Measurements from ENCODE around the gene FBXO27.

FBXO27 gene

GRCh38 chr19:39053276-39054090 is 21.1 kb upstream of the FBXO27 start:
- TF ChIP-seq NFRKB (IDR thresholded peaks at IDR 0.05) (no peak), PKNOX1 (IDR thresholded peaks at IDR 0.05) (no peak), CTBP1 (IDR thresholded peaks at IDR 0.05; ENCODE audit: borderline replicate concordance) (no peak), L3MBTL2 (conservative IDR thresholded peaks at IDR 0.05) (no peak)
- ChIA-PET POLR2A (no interaction called here), CTCF (no interaction called here)
- DNase-seq (ENCODE audit: extremely low spot score) = no peak

GRCh38 chr19:39052846-39053245 is 20.5 kb upstream of the FBXO27 start:
- ChIA-PET CTCF (interaction anchor here (0.9 to 1.1 kb wide), 4 partner anchors 11 to 19 kb away, joined by 3 to 6 read pairs (median 5); no protein-coding TSS in a partner anchor), POLR2A (no interaction called here)
- DNase-seq (ENCODE audit: extremely low spot score) = no peak
- no peak for TF ChIP-seq CTBP1 (IDR thresholded peaks at IDR 0.05; ENCODE audit: borderline replicate concordance)
- no peak for TF ChIP-seq LEF1 (IDR thresholded peaks at IDR 0.05; ENCODE audit: borderline replicate concordance)
- TF ChIP-seq PKNOX1 (IDR thresholded peaks at IDR 0.05) = no peak
- no peak for TF ChIP-seq FOXK2 (IDR thresholded peaks at IDR 0.05)
- TF ChIP-seq ARNT (IDR thresholded peaks at IDR 0.05) = no peak
- TF ChIP-seq HDGF (IDR thresholded peaks at IDR 0.05; ENCODE audit: borderline replicate concordance) = no peak
- no peak for TF ChIP-seq TARDBP (IDR thresholded peaks at IDR 0.05)
- no peak for TF ChIP-seq SUZ12 (IDR thresholded peaks at IDR 0.05)
- no peak for TF ChIP-seq BHLHE40 (IDR thresholded peaks at IDR 0.05; ENCODE audit: borderline replicate concordance)
- no peak for TF ChIP-seq ELF4 (IDR thresholded peaks at IDR 0.05)

- CTCF ChIA-PET = interaction anchor here (0.9 to 1.3 kb wide), 5 partner anchors 12 to 323 kb away, joined by 3 to 6 read pairs (median 5); no protein-coding TSS in a partner anchor
- POLR2A ChIA-PET = interaction anchor here (1.1 kb wide), 1 partner anchor 384 kb away, joined by 4 read pairs; the partner anchor contains the start of gene RPS16
- DNase-seq (ENCODE audit: extremely low spot score) = peak; percentile 69
Observed at GRCh38 chr19:39052243-39052746, 19.9 kb upstream of the FBXO27 start.

DNA sequence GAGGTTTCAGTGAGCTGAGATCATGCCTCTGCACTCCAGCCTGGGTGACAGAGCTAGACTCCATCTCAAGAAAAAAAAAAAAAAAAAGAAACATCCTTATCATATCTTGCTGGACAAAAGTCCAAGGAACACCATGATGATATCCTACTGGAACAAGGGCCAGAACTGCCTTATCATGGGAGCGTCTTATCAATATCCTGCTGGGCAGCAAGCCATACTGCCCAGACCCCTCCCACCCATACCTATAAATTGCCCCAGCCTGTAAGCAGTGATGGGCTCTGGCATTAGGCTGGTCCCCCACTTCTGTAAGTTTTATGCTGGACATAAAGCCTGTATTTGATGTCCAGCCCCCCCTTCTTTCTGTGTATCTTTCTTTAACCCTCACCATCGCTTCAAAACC is 14.7 kb upstream of the FBXO27 start:
- CTCF ChIA-PET = no interaction called here
- no peak for TF ChIP-seq ZNF384 (IDR thresholded peaks at IDR 0.05)
- no peak for TF ChIP-seq FOXA1 (IDR thresholded peaks at IDR 0.05)
- TF ChIP-seq ELF4 (IDR thresholded peaks at IDR 0.05) = no peak
- TF ChIP-seq SP1 (IDR thresholded peaks at IDR 0.05) = no peak
- TF ChIP-seq LEF1 (IDR thresholded peaks at IDR 0.05; ENCODE audit: borderline replicate concordance) = no peak
- no peak for TF ChIP-seq NFRKB (IDR thresholded peaks at IDR 0.05)
- TF ChIP-seq PKNOX1 (IDR thresholded peaks at IDR 0.05) = no peak
- no peak for TF ChIP-seq CTBP1 (IDR thresholded peaks at IDR 0.05; ENCODE audit: borderline replicate concordance)
- no peak for TF ChIP-seq HDGF (IDR thresholded peaks at IDR 0.05; ENCODE audit: borderline replicate concordance)
- no peak for TF ChIP-seq SUZ12 (IDR thresholded peaks at IDR 0.05)

More at GRCh38 chr19:39052243-39052746, 19.9 kb upstream of the FBXO27 start:
- TF ChIP-seq ELF4 (IDR thresholded peaks at IDR 0.05) = no peak
- no peak for TF ChIP-seq HDGF (IDR thresholded peaks at IDR 0.05; ENCODE audit: borderline replicate concordance)
- TF ChIP-seq L3MBTL2 (conservative IDR thresholded peaks at IDR 0.05) = no peak
- TF ChIP-seq TARDBP (IDR thresholded peaks at IDR 0.05) = no peak
- no peak for TF ChIP-seq SUZ12 (IDR thresholded peaks at IDR 0.05)
- TF ChIP-seq BHLHE40 (IDR thresholded peaks at IDR 0.05; ENCODE audit: borderline replicate concordance) = no peak
- TF ChIP-seq FOXK2 (IDR thresholded peaks at IDR 0.05) = no peak

GRCh38 chr19:39046037-39046821 is 13.9 kb upstream of the FBXO27 start:
- no peak for TF ChIP-seq FOXK2 (IDR thresholded peaks at IDR 0.05)
- TF ChIP-seq ZNF384 (IDR thresholded peaks at IDR 0.05) = no peak
- TF ChIP-seq SP1 (IDR thresholded peaks at IDR 0.05) = no peak
- TF ChIP-seq BHLHE40 (IDR thresholded peaks at IDR 0.05; ENCODE audit: borderline replicate concordance) = no peak
- TF ChIP-seq TARDBP (IDR thresholded peaks at IDR 0.05) = no peak
- TF ChIP-seq FOXM1 (IDR thresholded peaks at IDR 0.05; ENCODE audit: borderline replicate concordance) = no peak
- TF ChIP-seq CTBP1 (IDR thresholded peaks at IDR 0.05; ENCODE audit: borderline replicate concordance) = no peak
- TF ChIP-seq PKNOX1 (IDR thresholded peaks at IDR 0.05) = no peak; the same call in 1 of the 2 replicates
- TF ChIP-seq FOXA1 (IDR thresholded peaks at IDR 0.05) = no peak
- no peak for TF ChIP-seq ARNT (IDR thresholded peaks at IDR 0.05)
- TF ChIP-seq NFRKB (IDR thresholded peaks at IDR 0.05) = no peak
- TF ChIP-seq SUZ12 (IDR thresholded peaks at IDR 0.05) = no peak
- TF ChIP-seq L3MBTL2 (conservative IDR thresholded peaks at IDR 0.05) = no peak
- TF ChIP-seq ELF4 (IDR thresholded peaks at IDR 0.05) = no peak
- TF ChIP-seq LEF1 (IDR thresholded peaks at IDR 0.05; ENCODE audit: borderline replicate concordance) = no peak
- no peak for TF ChIP-seq HDGF (IDR thresholded peaks at IDR 0.05; ENCODE audit: borderline replicate concordance)
- peak; percentile 69 for DNase-seq (ENCODE audit: extremely low spot score)
- ChIA-PET CTCF (no interaction called here), POLR2A (interaction anchor here (1.1 to 1.5 kb wide), 3 partner anchors 15 to 71 kb away, joined by 3 read pairs; partner anchors contain the start of gene FBXO17)

More for the DNA sequence above, 14.7 kb upstream of the FBXO27 start:
- POLR2A ChIA-PET = interaction anchor here (0.6 kb wide), 1 partner anchor 8 kb away, joined by 3 read pairs; no protein-coding TSS in a partner anchor
- DNase-seq (ENCODE audit: extremely low spot score) = no peak
